ENCODE results near the gene FILIP1L.

Gene FILIP1L

DNA sequence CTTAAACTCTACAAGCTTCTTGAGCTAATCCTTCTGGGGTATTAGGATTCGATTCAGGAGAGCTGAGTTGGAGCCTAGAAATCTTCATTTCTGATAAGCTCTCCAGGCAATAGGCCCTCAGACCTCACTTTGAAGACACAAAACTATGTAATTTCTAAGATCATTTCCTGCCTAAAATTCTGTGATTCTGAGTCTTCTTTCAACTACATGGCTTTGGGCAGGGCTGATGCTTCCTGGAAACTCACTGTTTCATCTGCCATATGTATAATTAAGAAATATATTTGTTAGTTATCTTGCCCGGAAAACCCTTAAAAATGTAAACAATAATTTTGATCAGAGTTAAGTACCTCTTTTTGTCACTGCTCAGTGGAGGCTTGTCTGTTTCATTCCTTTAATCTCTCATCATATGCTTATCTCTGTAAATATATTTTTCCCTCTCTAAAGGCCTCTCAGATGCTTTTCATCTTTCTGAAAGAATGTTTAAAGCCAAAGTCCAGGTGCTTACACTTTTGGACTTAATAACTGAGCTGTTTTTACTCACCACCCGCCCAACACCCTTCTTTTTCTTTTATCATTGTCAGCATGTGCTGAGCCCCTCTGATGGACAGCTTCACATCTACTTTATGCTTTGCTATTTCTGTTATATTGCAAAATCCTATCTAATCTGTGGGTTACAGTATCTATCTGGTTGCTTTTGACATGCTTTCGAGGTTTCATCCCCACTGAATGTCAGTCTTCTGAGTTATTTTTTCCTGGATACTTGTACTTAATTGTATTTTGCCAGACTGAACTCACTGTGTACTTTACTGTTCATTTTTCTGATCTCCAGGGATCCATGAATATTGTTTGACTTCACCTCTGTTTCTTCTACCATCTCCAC, 38.2 kb downstream of the FILIP1L start:
- in situ Hi-C loops (cut with MboI; ENCODE audit: low sequenced_read_pairs) = no loop called here

DNA sequence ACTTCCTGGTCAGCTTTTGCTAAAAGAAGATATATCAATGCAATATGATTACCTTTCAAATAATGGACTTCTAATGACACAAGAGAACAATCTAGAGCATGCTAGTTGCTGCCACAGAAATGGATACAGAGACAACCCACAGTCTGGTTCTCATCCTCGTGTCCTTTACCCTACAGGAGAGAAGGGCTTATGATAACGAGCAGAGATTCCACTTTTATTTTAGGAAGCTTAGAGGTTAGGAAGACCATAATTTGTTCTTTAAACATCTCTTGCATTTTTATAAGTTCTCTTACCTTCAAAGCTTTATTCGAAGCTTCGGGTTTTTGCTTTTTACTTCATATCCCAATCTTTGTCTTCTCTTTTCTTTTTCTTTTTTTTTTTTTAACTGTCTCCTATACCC, 39.1 kb downstream of the FILIP1L start:
- in situ Hi-C loops (cut with MboI; ENCODE audit: low sequenced_read_pairs) = no loop called here

DNA sequence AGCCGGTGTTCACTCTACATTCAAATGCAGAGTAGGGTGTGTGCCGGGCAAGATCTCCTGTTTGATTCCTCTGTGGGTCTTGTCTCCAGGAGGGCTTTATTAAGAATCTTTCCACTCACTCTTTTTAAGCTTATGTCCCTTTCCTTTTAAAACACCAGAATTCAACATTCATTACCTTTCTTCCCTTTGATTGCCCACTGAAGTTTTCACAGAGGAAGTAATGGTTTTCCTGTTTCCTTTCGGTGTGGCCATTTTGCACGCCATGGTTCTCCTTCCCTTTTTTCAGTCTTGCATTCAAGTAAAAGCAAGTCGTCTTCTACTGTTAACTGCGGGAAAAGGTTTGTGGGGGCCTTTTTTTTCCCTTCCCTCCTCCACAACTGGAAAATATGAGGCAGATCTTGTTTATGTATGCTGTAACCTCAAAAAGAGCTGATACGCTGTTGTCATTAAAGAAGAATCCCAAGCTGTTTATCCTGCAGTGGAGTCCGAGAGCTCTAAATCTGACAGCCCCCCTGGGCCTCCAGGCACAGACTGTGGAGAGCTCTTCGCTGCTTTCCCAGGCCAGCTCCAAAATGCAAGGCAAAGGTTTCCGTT, 40.5 kb downstream of the FILIP1L start:
- in situ Hi-C loops (cut with MboI; ENCODE audit: low sequenced_read_pairs) = loop anchor here (25.0 kb wide), 1 partner anchor 163 kb away; no protein-coding TSS in a partner anchor

DNA sequence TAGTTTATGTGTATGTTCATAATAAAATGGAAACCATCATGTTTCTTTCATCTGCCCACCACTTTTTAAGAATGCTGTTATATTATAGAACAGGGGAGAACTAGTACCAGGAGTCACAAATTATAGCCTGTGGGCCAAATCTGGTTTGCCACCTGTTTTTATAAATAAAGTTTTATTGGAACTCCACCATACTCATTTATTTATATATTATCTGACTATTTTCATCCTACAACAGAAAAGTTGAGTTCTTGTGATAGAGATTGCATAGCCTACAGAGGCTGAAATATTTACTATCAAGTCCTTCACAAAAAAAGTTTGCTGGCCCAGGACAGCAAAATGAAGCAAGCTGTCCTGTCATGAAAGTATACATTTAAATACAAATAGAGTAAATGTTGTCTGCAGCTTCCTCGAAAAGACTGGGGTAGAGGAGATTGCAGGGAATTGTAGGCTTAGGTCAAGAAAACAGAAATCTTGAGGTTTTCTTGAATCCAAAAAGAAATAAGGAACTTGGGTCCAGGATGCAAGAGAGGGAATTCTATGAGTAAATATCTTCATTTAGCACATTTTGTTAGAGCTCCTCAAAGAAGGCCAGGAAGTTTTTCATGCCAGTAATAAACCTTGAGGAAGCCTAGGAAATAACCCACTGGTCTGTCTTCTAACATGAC, 41.1 kb downstream of the FILIP1L start:
- in situ Hi-C loops (cut with MboI; ENCODE audit: low sequenced_read_pairs) = loop anchor here (25.0 kb wide), 1 partner anchor 164 kb away; no protein-coding TSS in a partner anchor

DNA sequence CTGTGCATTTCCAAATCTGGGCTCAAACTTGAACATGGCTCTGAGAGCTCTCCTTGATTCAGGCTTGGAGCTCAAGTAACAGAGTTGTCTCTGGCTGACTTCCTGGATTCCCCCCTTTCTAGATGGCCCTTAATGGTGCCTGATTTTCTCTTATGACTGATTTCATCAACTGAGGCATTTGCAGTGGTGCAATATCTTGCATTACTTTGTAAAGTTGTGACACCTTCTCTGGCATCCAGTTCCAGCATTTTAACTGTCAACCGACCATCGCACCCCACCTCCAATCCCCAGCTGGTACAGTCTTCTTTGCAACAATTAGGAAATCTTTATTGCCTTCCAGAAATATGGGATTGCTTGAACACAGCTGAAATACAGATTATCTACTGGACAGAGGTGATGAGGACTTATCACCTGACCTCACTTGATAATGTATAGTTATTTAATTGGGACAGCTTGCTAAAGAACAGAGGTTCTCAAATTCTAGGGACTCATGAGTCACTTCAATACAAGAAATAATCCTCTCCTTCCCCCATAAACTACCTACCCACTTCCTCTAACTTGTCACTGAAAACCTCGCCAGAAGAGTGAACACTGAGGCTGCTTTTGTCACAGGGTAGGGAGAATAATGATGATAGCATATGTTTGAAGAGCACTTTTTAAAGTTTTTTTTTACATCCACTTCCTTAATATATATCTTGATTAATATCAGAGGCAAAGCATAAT, 41.8 kb downstream of the FILIP1L start:
- in situ Hi-C loops (cut with MboI; ENCODE audit: low sequenced_read_pairs) = loop anchor here (25.0 kb wide), 1 partner anchor 165 kb away; no protein-coding TSS in a partner anchor

DNA sequence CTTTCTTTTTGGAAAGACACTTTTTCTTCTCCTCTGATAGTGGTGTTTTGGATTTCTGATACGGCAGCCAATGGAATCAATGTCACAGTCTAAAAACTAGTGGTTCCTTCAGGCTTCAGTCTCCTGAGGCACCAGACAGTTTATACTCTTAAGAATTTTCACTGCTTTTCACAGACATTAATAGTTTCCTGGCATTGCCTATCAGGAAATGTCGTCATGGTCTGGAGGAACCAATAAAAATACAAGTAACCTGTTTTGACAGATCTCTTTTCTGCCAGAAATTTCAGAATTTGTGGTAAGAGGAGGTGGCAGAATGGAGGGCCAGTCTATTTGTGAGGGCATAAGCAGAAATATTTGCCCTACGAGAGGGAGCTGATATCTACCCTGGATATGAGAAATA, 44.8 kb downstream of the FILIP1L start:
- in situ Hi-C loops (cut with MboI; ENCODE audit: low sequenced_read_pairs) = loop anchor here (25.0 kb wide), 1 partner anchor 168 kb away; no protein-coding TSS in a partner anchor

DNA sequence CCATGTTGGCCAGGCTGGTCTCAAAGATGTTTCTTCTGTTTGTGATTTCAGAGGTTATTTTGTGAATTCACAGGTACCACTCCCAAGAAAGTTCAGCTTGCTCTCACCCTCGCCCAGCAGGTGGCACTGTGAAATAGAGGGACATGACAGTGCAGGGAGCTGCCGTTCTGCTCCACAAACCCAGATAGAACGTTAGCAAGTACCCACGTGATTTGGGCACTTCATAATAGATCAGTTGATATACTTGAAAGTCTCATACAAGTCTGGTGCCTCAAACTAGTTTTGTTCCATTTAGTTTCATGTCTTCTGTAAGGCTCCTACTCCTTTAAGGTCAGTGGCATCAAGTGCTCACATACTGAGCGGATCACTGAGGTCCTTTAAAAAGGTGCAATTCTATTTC, 45.5 kb downstream of the FILIP1L start:
- in situ Hi-C loops (cut with MboI; ENCODE audit: low sequenced_read_pairs) = loop anchor here (25.0 kb wide), 1 partner anchor 168 kb away; no protein-coding TSS in a partner anchor

DNA sequence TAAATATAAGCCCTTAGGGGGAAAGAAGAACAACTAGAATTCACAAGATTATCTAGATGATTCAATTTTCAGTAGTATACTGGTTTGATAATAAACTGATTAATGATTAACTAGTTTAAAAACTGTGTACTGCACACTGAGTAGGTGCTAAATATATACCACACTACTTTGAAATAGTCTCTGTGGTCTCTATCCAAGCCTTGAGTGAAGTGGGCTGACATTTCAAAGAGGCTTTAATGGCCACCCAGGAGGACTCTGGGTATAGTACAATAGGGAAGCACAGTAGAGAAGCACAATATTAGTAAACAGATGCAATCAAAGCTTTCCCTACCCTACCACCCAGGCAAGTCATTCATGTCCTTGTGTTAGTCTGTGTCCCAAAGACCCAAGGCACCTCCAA, 46.7 kb downstream of the FILIP1L start:
- in situ Hi-C loops (cut with MboI; ENCODE audit: low sequenced_read_pairs) = loop anchor here (25.0 kb wide), 1 partner anchor 170 kb away; no protein-coding TSS in a partner anchor

DNA sequence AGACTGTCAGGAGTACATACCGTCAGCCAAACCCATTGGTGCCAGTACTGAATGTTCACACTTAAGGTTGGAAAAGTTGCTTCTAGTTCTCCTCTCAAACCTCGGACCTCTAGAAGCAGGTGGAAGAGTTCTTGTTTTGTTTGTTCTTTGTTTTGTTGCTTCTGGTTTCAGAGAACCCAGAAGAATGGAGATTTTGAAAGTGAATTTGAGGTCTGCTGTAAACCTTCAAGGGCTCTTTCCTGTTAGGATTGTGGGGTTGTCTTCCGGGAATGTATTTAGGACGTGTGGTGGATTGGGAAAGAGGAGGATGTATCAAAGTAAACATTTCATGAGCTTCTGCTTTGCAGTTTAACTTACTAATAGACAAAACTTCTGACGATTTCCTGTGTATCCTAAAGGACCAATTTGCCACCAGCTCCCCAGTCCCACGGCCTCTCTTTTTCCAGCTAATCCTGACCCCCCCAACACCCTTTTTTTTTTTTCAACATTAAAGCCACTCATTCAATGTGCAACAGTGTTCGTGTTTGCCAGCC, 50.3 kb downstream of the FILIP1L start:
- in situ Hi-C loops (cut with MboI; ENCODE audit: low sequenced_read_pairs) = loop anchor here (25.0 kb wide), 1 partner anchor 173 kb away; no protein-coding TSS in a partner anchor

DNA sequence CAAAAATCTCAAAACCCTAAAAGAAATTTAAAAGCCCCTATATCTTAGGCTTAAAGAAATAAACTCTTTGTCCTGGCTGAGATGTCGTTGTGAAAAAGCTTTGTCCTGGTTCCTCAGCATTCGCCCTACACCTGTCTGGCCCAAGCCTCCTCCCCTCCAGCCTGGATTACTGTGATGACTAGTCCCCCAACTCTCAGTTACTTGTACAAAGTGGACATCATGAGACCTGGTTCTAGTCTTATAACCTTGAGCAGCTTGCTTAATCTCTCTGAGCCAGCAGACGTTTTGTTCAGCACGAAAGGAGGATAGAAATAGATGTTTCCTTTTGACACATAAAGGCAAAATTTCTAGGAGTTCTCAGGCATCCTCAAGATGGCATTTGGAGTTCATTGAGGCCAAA, 51.6 kb downstream of the FILIP1L start:
- in situ Hi-C loops (cut with MboI; ENCODE audit: low sequenced_read_pairs) = loop anchor here (25.0 kb wide), 1 partner anchor 175 kb away; no protein-coding TSS in a partner anchor

DNA sequence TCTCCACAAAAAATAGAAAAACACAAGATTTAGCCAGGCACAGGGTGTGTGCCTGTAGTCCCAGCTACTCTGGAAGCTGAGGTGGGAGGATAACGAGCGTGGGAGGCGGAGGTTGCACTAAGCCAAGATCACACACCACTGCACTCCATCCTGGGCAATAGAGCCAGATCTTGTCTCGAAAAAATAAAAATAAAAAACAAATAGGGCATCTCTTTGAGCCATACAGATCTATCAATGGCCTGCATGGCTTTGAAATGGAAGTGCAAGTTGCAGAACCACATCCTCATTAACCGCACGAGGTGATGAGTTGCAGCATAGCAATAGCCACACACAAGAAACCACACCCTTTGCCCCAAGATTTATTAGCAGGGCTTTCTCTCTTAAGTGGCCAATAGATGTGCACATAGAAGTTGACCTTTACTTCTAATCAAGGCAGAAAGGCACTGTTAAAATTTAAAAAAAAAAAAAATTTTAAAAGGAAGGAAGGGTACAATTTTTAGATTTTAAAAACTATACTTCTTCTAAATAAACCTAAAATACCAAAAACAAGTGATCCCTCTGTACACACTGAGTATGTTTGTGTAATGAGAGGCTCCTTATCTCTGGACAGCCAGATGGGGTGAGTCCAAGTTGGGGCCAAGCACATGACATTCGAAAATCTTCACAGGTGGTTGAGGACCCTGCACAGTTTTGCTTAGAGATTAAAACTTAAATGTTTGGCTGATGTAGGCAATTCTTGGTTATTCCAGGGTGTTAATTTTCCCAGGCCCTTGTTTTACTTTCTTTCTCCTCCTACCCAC, 53.4 kb downstream of the FILIP1L start:
- in situ Hi-C loops (cut with MboI; ENCODE audit: low sequenced_read_pairs) = loop anchor here (25.0 kb wide), 1 partner anchor 176 kb away; no protein-coding TSS in a partner anchor

DNA sequence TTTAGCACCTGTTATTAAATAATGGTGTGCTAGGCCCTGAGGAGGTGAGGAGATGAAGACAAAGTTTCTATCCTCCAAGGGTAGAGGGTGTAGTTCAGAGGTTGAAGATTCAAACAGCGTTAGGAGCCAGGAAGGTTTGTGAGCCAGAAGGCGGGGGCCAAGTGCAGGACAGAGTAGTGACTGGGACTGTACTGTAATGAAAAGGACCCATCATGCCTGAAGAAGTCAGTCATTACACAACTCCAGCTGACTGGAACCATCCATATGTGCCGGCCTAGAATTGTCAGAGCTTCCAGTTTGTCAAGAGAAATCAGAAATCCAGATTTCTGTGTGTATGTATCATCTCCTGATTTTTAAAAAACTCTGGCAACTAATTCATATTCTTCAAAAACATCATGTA, 54.8 kb downstream of the FILIP1L start:
- in situ Hi-C loops (cut with MboI; ENCODE audit: low sequenced_read_pairs) = loop anchor here (25.0 kb wide), 1 partner anchor 178 kb away; no protein-coding TSS in a partner anchor

DNA sequence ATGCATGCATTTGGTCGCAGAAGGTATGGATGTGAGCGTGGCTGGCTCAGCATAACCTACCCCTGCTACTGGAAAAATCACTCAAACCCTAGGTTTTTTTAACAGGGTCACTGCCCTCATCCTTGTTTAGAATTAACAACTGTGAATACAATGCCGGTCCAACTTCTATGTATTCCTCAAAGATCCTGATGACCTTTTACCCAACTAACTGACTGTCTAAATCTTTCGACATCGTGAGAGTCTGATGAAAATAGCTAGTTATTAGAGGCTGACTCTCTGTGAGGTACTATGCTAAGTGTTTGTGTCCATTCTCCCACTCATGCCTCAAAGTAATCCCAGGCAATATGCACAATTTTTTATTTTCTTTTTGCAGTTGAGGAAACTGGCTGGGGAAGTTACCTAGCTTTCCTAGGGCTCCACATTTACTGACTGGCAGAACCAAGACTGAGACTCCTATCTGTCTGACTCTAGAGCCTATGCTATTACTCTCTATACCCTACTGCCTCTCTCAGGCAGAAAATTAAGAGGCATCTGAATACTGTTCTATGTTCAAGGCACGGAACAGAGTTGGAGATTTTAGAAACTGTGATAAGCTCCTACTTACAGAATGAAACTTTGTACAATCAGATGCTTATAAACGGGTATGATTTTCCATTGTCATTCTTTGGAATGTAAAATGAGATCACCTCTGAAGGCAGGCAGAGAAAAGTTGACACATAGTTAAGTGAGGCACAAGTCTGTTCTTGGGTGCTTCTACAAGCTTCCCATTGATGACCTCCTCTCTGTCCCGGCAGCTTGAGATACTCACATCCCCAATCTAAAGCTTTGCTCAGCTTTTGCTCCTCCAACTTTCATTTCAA, 56.4 kb downstream of the FILIP1L start:
- in situ Hi-C loops (cut with MboI; ENCODE audit: low sequenced_read_pairs) = loop anchor here (25.0 kb wide), 1 partner anchor 179 kb away; no protein-coding TSS in a partner anchor

DNA sequence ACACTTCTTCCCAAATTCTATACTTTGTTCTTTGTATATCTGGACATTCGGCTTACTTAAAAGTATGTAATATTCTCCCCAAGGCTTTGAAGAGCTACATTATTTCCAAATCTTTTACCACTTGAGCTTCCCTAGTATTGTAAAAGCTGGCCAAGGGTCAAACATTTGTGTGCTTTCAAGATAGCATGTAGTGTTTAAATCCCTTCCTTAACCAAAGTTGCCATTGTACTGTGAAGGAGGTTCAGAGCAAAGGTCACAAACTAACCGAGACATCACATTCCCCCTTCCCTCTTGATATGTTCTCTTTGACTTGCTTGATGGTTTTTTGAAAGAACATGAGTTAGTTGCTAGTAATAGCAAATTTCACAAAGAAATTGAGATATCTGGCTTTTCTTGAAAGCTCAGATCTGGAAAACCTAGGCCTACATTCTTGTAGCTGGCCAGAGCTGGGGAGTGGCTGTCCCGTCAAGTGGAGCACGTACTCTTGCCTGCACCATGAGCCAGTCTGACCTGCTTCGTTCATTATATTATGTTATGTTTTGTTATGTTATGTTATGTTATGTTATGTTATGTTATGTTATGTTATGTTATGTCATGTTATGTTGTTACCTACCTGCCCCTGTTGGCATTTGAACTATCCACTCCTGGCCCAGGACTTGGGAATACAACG, 60.2 kb downstream of the FILIP1L start:
- in situ Hi-C loops (cut with MboI; ENCODE audit: low sequenced_read_pairs) = loop anchor here (25.0 kb wide), 1 partner anchor 183 kb away; no protein-coding TSS in a partner anchor

DNA sequence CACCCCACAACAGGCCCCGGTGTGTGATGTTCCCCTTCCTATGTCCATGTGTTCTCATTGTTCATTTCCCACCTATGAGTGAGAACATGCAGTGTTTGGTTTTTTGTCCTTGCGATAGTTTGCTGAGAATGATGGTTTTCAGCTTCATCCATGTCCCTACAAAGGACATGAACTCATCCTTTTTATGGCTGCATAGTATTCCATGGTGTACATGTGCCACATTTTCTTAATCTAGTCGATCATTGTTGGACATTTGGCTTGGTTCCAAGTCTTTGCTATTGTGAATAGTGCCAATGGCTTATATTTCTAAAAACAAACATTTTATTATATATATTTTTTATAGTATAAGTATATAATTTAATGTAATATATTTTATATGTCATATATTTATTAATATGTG, 62.8 kb downstream of the FILIP1L start:
- in situ Hi-C loops (cut with MboI; ENCODE audit: low sequenced_read_pairs) = loop anchor here (25.0 kb wide), 1 partner anchor 186 kb away; no protein-coding TSS in a partner anchor

DNA sequence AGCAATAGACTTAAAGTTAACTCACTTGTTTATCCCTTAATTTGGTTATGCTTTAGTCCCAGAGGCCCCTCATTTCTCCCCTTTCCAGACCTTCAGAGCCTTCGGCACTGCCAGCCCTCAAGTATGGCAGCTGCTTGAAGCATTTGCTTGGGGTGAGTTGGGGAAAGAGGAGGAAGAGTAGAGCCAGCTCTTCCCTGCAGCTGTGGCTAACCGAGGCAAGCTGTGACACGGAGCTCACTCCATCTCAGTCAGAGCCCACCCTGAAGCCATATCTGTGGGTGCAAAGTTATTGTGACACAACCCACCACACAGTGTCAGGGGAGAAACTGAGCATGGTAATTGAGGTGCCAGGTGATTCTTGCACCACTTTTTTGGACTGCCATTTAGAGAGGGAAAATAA, 66.1 kb downstream of the FILIP1L start:
- in situ Hi-C loops (cut with MboI; ENCODE audit: low sequenced_read_pairs) = no loop called here

DNA sequence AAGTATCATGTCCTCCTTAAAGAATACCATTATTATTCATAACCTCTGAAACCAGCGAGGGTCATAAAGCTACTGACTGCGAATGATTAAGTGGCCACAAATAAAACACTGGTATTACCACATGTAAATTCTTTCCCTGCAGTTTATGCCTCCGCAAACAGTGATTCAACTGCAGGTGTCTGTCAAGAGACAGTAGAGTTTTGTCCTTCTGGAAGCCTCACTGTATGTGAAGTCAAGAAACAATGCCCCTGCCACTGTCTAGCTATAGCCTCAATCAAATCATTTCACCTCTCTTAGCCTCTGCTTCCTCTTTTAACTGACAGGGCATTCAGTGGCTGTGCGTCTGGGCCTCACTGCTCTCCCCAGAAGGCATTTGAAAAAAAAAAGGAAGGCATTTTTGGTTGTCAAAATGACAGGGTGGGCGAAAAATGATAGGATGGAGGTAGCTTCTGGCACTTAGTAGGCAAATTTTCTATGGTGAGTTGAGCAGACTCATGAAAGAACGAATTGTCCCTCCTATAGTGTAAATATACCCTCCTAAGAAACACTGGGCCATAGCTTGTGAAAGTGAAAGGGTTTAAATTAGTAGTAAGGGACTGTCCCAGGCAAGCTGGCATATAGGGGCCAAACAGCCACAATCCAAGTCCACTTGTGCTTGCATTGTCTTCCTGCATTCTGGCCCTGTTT, 66.7 kb downstream of the FILIP1L start:
- in situ Hi-C loops (cut with MboI; ENCODE audit: low sequenced_read_pairs) = no loop called here

Measured in HL-60/S4 treated with retinoic acid at 250 ng/mL for 4 days and 3 days (cell line).